ENCODE measurements around the gene EMC9.

DNA sequence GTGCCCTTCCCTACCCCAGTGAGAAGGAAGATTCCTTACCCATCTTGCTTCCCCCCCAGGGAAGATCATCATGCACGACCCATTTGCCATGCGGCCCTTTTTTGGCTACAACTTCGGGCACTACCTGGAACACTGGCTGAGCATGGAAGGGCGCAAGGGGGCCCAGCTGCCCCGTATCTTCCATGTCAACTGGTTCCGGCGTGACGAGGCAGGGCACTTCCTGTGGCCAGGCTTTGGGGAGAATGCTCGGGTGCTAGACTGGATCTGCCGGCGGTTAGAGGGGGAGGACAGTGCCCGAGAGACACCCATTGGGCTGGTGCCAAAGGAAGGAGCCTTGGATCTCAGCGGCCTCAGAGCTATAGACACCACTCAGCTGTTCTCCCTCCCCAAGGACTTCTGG, 37.9 kb downstream of the EMC9 start:
- TF ChIP-seq, protein P1, sequence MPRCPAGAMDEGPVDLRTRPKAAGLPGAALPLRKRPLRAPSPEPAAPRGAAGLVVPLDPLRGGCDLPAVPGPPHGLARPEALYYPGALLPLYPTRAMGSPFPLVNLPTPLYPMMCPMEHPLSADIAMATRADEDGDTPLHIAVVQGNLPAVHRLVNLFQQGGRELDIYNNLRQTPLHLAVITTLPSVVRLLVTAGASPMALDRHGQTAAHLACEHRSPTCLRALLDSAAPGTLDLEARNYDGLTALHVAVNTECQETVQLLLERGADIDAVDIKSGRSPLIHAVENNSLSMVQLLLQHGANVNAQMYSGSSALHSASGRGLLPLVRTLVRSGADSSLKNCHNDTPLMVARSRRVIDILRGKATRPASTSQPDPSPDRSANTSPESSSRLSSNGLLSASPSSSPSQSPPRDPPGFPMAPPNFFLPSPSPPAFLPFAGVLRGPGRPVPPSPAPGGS (IDR thresholded peaks at IDR 0.05; ENCODE audit: borderline replicate concordance, insufficient read depth, low read depth, low read length, poor library complexity, severe bottlenecking), result no peak
- TF ChIP-seq CREB1 (IDR thresholded peaks at IDR 0.05; ENCODE audit: low read depth), result no peak
- TF ChIP-seq, protein P2, sequence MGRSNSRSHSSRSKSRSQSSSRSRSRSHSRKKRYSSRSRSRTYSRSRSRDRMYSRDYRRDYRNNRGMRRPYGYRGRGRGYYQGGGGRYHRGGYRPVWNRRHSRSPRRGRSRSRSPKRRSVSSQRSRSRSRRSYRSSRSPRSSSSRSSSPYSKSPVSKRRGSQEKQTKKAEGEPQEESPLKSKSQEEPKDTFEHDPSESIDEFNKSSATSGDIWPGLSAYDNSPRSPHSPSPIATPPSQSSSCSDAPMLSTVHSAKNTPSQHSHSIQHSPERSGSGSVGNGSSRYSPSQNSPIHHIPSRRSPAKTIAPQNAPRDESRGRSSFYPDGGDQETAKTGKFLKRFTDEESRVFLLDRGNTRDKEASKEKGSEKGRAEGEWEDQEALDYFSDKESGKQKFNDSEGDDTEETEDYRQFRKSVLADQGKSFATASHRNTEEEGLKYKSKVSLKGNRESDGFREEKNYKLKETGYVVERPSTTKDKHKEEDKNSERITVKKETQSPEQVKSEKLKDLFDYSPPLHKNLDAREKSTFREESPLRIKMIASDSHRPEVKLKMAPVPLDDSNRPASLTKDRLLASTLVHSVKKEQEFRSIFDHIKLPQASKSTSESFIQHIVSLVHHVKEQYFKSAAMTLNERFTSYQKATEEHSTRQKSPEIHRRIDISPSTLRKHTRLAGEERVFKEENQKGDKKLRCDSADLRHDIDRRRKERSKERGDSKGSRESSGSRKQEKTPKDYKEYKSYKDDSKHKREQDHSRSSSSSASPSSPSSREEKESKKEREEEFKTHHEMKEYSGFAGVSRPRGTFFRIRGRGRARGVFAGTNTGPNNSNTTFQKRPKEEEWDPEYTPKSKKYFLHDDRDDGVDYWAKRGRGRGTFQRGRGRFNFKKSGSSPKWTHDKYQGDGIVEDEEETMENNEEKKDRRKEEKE (IDR thresholded peaks at IDR 0.05), result no peak
- TF ChIP-seq, protein P3, sequence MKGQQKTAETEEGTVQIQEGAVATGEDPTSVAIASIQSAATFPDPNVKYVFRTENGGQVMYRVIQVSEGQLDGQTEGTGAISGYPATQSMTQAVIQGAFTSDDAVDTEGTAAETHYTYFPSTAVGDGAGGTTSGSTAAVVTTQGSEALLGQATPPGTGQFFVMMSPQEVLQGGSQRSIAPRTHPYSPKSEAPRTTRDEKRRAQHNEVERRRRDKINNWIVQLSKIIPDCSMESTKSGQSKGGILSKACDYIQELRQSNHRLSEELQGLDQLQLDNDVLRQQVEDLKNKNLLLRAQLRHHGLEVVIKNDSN (IDR thresholded peaks at IDR 0.05; ENCODE audit: borderline replicate concordance, extremely low read length, insufficient read depth, low read depth, low read length), result no peak
- TF ChIP-seq RAD21 (IDR thresholded peaks at IDR 0.05; ENCODE audit: insufficient read depth, low read depth, low read length), result no peak
- TF ChIP-seq, protein P4, sequence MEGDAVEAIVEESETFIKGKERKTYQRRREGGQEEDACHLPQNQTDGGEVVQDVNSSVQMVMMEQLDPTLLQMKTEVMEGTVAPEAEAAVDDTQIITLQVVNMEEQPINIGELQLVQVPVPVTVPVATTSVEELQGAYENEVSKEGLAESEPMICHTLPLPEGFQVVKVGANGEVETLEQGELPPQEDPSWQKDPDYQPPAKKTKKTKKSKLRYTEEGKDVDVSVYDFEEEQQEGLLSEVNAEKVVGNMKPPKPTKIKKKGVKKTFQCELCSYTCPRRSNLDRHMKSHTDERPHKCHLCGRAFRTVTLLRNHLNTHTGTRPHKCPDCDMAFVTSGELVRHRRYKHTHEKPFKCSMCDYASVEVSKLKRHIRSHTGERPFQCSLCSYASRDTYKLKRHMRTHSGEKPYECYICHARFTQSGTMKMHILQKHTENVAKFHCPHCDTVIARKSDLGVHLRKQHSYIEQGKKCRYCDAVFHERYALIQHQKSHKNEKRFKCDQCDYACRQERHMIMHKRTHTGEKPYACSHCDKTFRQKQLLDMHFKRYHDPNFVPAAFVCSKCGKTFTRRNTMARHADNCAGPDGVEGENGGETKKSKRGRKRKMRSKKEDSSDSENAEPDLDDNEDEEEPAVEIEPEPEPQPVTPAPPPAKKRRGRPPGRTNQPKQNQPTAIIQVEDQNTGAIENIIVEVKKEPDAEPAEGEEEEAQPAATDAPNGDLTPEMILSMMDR (IDR thresholded peaks at IDR 0.05 in 2 of 3, conservative IDR thresholded peaks at IDR 0.05 in 1 of 3; ENCODE audit: control insufficient read depth in 2 of 3, extremely low read depth in 1 of 3, insufficient read depth in 1 of 3, low read depth in 3 of 3, low read length in 3 of 3), result no peak
- no peak; the same call in 1 of the 2 replicates for TF ChIP-seq POLR2A (IDR thresholded peaks at IDR 0.05; ENCODE audit: low read depth, low read length)
- no peak for TF ChIP-seq EGR1 (IDR thresholded peaks at IDR 0.05; ENCODE audit: borderline replicate concordance in 1 of 2, low read depth in 2 of 2, low read length in 2 of 2)
- no peak for TF ChIP-seq JUND (IDR thresholded peaks at IDR 0.05; ENCODE audit: low read depth, low read length)
- TF ChIP-seq TAF1 (IDR thresholded peaks at IDR 0.05; ENCODE audit: borderline replicate concordance, low read depth, low read length), result no peak
- TF ChIP-seq, protein P5, sequence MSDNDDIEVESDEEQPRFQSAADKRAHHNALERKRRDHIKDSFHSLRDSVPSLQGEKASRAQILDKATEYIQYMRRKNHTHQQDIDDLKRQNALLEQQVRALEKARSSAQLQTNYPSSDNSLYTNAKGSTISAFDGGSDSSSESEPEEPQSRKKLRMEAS (IDR thresholded peaks at IDR 0.05; ENCODE audit: low read depth, low read length), result no peak
- no peak for TF ChIP-seq HDAC6 (IDR thresholded peaks at IDR 0.05; ENCODE audit: unreplicated experiment)
- no peak for TF ChIP-seq ETV6 (conservative IDR thresholded peaks at IDR 0.05 in 1 of 2, IDR thresholded peaks at IDR 0.05 in 1 of 2; ENCODE audit: borderline replicate concordance in 1 of 2, low read depth in 1 of 2)
- no peak for TF ChIP-seq EP300 (IDR thresholded peaks at IDR 0.05; ENCODE audit: borderline replicate concordance in 1 of 2, control insufficient read depth in 1 of 2, low read depth in 2 of 2, low read length in 2 of 2)
